OCI-LY7 (cell line): ENCODE measurements around the gene TBC1D4.

Source experiments
- EZH2phosphoT487 ChIP-seq: fragments of 200-600 bp; sonication (generic); IDR thresholded peaks from 2 replicates; pipeline ENCODE4 v1.6.1; 2018; ENCODE audit warnings: low read depth, borderline replicate concordance, mild to moderate bottlenecking, mixed run types, antibody characterized with exemption, low read length, moderate library complexity, mixed read lengths
- TF ChIP-seq, protein P1 (sequence below): fragments of 200-600 bp; sonication (generic); conservative IDR thresholded peaks from 2 replicates; pipeline ENCODE4 v1.5.1; 2014; ENCODE audit warnings: mild to moderate bottlenecking, antibody characterized with exemption, low read length, moderate library complexity, mixed read lengths

DNA sequence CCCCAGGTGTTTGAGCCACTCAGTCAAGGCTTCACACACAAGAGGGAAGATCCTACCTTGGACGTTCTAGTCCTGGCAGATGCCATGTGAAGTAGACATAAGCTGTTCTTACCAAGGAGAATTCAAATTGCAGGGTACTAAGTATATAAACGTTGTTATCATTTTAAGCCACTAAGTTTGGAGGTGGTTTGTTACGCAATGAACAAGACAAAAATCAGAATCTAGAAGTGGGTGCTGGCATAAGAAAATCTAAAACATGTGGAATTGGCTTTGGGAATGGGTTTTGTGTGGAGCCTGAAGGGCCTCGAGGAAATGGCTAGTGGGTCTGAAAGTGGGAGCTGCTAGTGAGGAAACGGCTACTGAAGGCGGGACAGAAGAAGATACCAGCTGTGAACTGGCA is 83.9 kb downstream of the TBC1D4 start:
- TF ChIP-seq, protein P1, sequence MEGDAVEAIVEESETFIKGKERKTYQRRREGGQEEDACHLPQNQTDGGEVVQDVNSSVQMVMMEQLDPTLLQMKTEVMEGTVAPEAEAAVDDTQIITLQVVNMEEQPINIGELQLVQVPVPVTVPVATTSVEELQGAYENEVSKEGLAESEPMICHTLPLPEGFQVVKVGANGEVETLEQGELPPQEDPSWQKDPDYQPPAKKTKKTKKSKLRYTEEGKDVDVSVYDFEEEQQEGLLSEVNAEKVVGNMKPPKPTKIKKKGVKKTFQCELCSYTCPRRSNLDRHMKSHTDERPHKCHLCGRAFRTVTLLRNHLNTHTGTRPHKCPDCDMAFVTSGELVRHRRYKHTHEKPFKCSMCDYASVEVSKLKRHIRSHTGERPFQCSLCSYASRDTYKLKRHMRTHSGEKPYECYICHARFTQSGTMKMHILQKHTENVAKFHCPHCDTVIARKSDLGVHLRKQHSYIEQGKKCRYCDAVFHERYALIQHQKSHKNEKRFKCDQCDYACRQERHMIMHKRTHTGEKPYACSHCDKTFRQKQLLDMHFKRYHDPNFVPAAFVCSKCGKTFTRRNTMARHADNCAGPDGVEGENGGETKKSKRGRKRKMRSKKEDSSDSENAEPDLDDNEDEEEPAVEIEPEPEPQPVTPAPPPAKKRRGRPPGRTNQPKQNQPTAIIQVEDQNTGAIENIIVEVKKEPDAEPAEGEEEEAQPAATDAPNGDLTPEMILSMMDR = no peak
- TF ChIP-seq EZH2phosphoT487 = no peak
